Activated CD4-positive, alpha-beta T cell treated with anti-CD3 and anti-CD28 coated beads, Interleukin-2, amount 10 ng/mL, durations not matched to agents 7 days and 5 days (primary cell): ENCODE data around the gene SURF4. TPM values are rescaled to one million over a fixed set of nuclear protein-coding genes. Genes with fewer than 3 reads are reported as not detected.
"Not testable (repeated sequence)": the region's sequence is repeated elsewhere in the genome, so short reads cannot be mapped to it uniquely, and the experiment has no call there.

Experiments
- CTCF ChIA-PET: fragments of 350-600 bp; sonication (Branson Sonifier 250); formaldehyde crosslinking; loops from one replicate; lab custom pipeline; 2021; ENCODE audit warnings: antibody characterized with exemption; lab: Charles Lee
- POLR2A ChIA-PET: fragments of 350-600 bp; sonication (Branson Sonifier 250); formaldehyde crosslinking; loops from one replicate; lab custom pipeline; 2021; ENCODE audit warnings: antibody characterized with exemption; lab: Charles Lee
- DNase-seq: peaks from one replicate; pipeline ENCODE4 v3.0.0-alpha.2; 2020
- H3K27ac Mint-ChIP-seq: one replicate; pipeline ENCODE4 v1.8.0; 2021; ENCODE audit warnings: mild to moderate bottlenecking, moderate library complexity, mixed read lengths
- H3K27me3 Mint-ChIP-seq: one replicate; pipeline ENCODE4 v1.8.0; 2021; ENCODE audit warnings: mixed read lengths
- H3K36me3 Mint-ChIP-seq: one replicate; pipeline ENCODE4 v1.8.0; 2021; ENCODE audit warnings: low read depth, mixed read lengths
- H3K4me1 Mint-ChIP-seq: one replicate; pipeline ENCODE4 v1.8.0; 2021; ENCODE audit warnings: mixed read lengths
- H3K4me3 Mint-ChIP-seq: one replicate; pipeline ENCODE4 v1.8.0; 2021; ENCODE audit warnings: mild to moderate bottlenecking, moderate library complexity, mixed read lengths
- H3K9me3 Mint-ChIP-seq: one replicate; pipeline ENCODE4 v1.8.0; 2021; ENCODE audit warnings: mixed read lengths
- total RNA-seq, 2 experiments: library from RNA; stranded (reverse); gene quantifications; one replicate each; pipeline ENCODE4 v1.2.3, GENCODE V29; 2021

SURF4 gene
- total RNA-seq, 2 experiments from 2014 or later = 147 to 164 TPM

GRCh38 chr9:133321411-133321935, 54.4 kb downstream of the SURF4 start:
- ChIA-PET POLR2A (no interaction called here), CTCF (no interaction called here)
- Mint-ChIP-seq H3K4me3 (no peak overlapping the region), H3K4me1 (no peaks in the 10 kb centered on the region), H3K36me3 (no peaks in the 10 kb centered on the region), H3K27ac (no peak overlapping the region), H3K9me3 (no peaks in the 10 kb centered on the region), H3K27me3 (no peaks in the 10 kb centered on the region)
- peak; percentile 4 for DNase-seq

GRCh38 chr9:133320421-133320881, 55.4 kb downstream of the SURF4 start:
- ChIA-PET CTCF (interaction anchor here (0.6 to 1.1 kb wide), 2 partner anchors 10 to 132 kb away, joined by 3 read pairs; no protein-coding TSS in a partner anchor), POLR2A (no interaction called here)
- peak; percentile 4 for DNase-seq
- Mint-ChIP-seq H3K27ac (no peak overlapping the region), H3K4me3 (no peak overlapping the region), H3K4me1 (no peaks in the 10 kb centered on the region), H3K36me3 (no peaks in the 10 kb centered on the region), H3K27me3 (peaks cover 2% of the 10 kb centered on the region), H3K9me3 (no peaks in the 10 kb centered on the region)

GRCh38 chr9:133317551-133317950, 58.3 kb downstream of the SURF4 start:
- POLR2A ChIA-PET, H3K36me3 Mint-ChIP-seq, H3K4me3 Mint-ChIP-seq, CTCF ChIA-PET, H3K27me3 Mint-ChIP-seq, H3K27ac Mint-ChIP-seq, H3K9me3 Mint-ChIP-seq, H3K4me1 Mint-ChIP-seq: not testable (repeated sequence)
- DNase-seq = peak; percentile 2

- POLR2A ChIA-PET = no interaction called here
- H3K4me3 Mint-ChIP-seq = no peak overlapping the region
- no peak overlapping the region for H3K27ac Mint-ChIP-seq
Observed at GRCh38 chr9:133315997-133316396, 59.9 kb downstream of the SURF4 start.

More at GRCh38 chr9:133315997-133316396, 59.9 kb downstream of the SURF4 start:
- no peak for DNase-seq
- H3K4me1 Mint-ChIP-seq = no peaks in the 10 kb centered on the region
- no peaks in the 10 kb centered on the region for H3K36me3 Mint-ChIP-seq
- CTCF ChIA-PET = no interaction called here
- peaks cover 2% of the 10 kb centered on the region for H3K27me3 Mint-ChIP-seq
- H3K9me3 Mint-ChIP-seq = no peaks in the 10 kb centered on the region

Other genes with a start within 250 kb of the SURF4 start
- 1 to 10 TPM; 2.4 to 2.7 TPM for gene GBGT1, start 212.1 kb downstream of the SURF4 start, total RNA-seq
- gene OBP2B, start 166.8 kb downstream of the SURF4 start, total RNA-seq = not detected
- gene ABO, start 100.9 kb downstream of the SURF4 start, total RNA-seq = under 1 TPM; 0.27 to 0.56 TPM
- gene SURF6, start 39.9 kb downstream of the SURF4 start, total RNA-seq = 10 to 100 TPM; 14.2 to 17.3 TPM
- gene MED22, start 27.9 kb downstream of the SURF4 start, total RNA-seq = 10 to 100 TPM; 25.6 to 27.2 TPM
- gene RPL7A, start 27.8 kb downstream of the SURF4 start, total RNA-seq = 1,000 to 10,000 TPM; 1,880 to 1,928 TPM
- 10 to 100 TPM; 39.4 to 48.9 TPM for gene SURF1, start 19.6 kb downstream of the SURF4 start, total RNA-seq
- 10 to 100 TPM; 14.8 to 16.0 TPM for gene SURF2, start 19.5 kb downstream of the SURF4 start, total RNA-seq
- 1 to 10 TPM in 1 of 2 experiments, under 1 TPM in 1; 0.65 to 2.0 TPM for gene STKLD1, start 306 bp upstream of the SURF4 start, total RNA-seq
- gene REXO4, start 42.0 kb upstream of the SURF4 start, total RNA-seq = 10 to 100 TPM; 21.2 to 24.1 TPM
- gene ADAMTS13, start 46.3 kb upstream of the SURF4 start, total RNA-seq = 1 to 10 TPM; 2.3 to 3.0 TPM
- 1 to 10 TPM in 1 of 2 experiments, under 1 TPM in 1; 0.75 to 1.3 TPM for gene CACFD1, start 83.9 kb upstream of the SURF4 start, total RNA-seq
- 1 to 10 TPM; 1.6 to 2.0 TPM for gene SLC2A6, start 103.0 kb upstream of the SURF4 start, total RNA-seq
- not detected for gene MYMK, start 148.9 kb upstream of the SURF4 start, total RNA-seq
- not detected for gene ADAMTSL2, start 158.6 kb upstream of the SURF4 start, total RNA-seq
- not detected for gene FAM163B, start 233.3 kb upstream of the SURF4 start, total RNA-seq